CD14-positive monocyte (primary cell): Measurements from ENCODE around the gene HS6ST1. TPM values are rescaled to one million over a fixed set of nuclear protein-coding genes. Genes with fewer than 3 reads are reported as not detected.

Experiments used
- DNase-seq, 3 donors: peaks; one replicate each; pipeline ENCODE4 v3.0.0-alpha.2; 2011 to 2022
- H2AFZ ChIP-seq: 2 replicates; pipeline ENCODE4 v1.6.0; 2012; ENCODE audit warnings: mild to moderate bottlenecking, low read depth, low read length, inconsistent platforms; ENCODE audit not compliant: insufficient read depth, poor library complexity, severe bottlenecking
- H3K27ac ChIP-seq, 2 donors: 1 replicate in 1 of 2; 2 replicates in 1 of 2; pipeline ENCODE4 v1.5.1; 2012 to 2013; ENCODE audit warnings: low read length in 2 of 2, control low read depth in 1 of 2, inconsistent platforms in 1 of 2, low read depth in 1 of 2, mild to moderate bottlenecking in 1 of 2
- H3K27me3 ChIP-seq, 2 donors: one replicate each; pipeline versions ENCODE4 v1.6.0 to v1.6.1; 2011 to 2013; ENCODE audit warnings: low read length in 2 of 2; ENCODE audit not compliant: control insufficient read depth in 2 of 2, insufficient read depth in 2 of 2
- H3K36me3 ChIP-seq, 2 donors: replicated peaks in 1 of 2; 1 replicate in 1 of 2; 2 replicates in 1 of 2; pipeline versions ENCODE4 v1.5.1 to v1.6.1; 2012 to 2013; ENCODE audit warnings: low read length in 2 of 2, control low read depth in 1 of 2, inconsistent platforms in 1 of 2, mild to moderate bottlenecking in 1 of 2; ENCODE audit not compliant: insufficient read depth in 2 of 2, control insufficient read depth in 1 of 2
- H3K4me1 ChIP-seq, 2 donors: 1 replicate in 1 of 2; 2 replicates in 1 of 2; pipeline versions ENCODE4 v1.5.1 to v1.6.1; 2012 to 2013; ENCODE audit warnings: low read length in 2 of 2, control low read depth in 1 of 2, inconsistent platforms in 1 of 2, mild to moderate bottlenecking in 1 of 2, moderate library complexity in 1 of 2; ENCODE audit not compliant: insufficient read depth in 2 of 2, control insufficient read depth in 1 of 2
- H3K4me2 ChIP-seq: replicated peaks from 2 replicates; pipeline ENCODE3; 2012; ENCODE audit warnings: low read length, moderate library complexity, mild to moderate bottlenecking; ENCODE audit not compliant: poor library complexity, severe bottlenecking; ENCODE audit errors: extremely low read depth
- H3K4me3 ChIP-seq, 3 experiments: fragments of 200-600 bp in 1 of 3; sonication (generic) in 1 of 3; replicated peaks in 1 of 3; 1 replicate in 2 of 3; 2 replicates in 1 of 3; pipeline ENCODE4 v1.5.1; 2011 to 2013; ENCODE audit warnings: low read length in 3 of 3, mild to moderate bottlenecking in 3 of 3, control low read depth in 2 of 3, low read depth in 2 of 3, inconsistent platforms in 1 of 3, moderate library complexity in 1 of 3
- H3K79me2 ChIP-seq: 2 replicates; pipeline ENCODE4 v1.6.0; 2012; ENCODE audit warnings: mild to moderate bottlenecking, control low read depth, inconsistent platforms, low read length, moderate library complexity; ENCODE audit not compliant: insufficient read depth
- H3K9ac ChIP-seq: 2 replicates; pipeline ENCODE4 v1.6.0; 2017; ENCODE audit warnings: low read length, mild to moderate bottlenecking; ENCODE audit not compliant: insufficient read depth, poor library complexity, severe bottlenecking
- H3K9me3 ChIP-seq, 2 donors: replicated peaks in 1 of 2; 1 replicate in 1 of 2; 2 replicates in 1 of 2; pipeline versions ENCODE4 v1.5.1 to v1.6.1; 2012 to 2013; ENCODE audit warnings: low read length in 2 of 2, control low read depth in 1 of 2; ENCODE audit not compliant: control insufficient read depth in 1 of 2, insufficient read depth in 1 of 2
- H4K20me1 ChIP-seq: 2 replicates; pipeline ENCODE4 v1.6.0; 2012; ENCODE audit warnings: mild to moderate bottlenecking, low read length, control low read depth, moderate library complexity; ENCODE audit not compliant: insufficient read depth
- H3K27ac Mint-ChIP-seq, 7 donors: one replicate each; pipeline ENCODE4 v1.8.0; 2020; ENCODE audit warnings: mild to moderate bottlenecking in 7 of 7, mixed read lengths in 7 of 7, moderate library complexity in 6 of 7, inconsistent platforms in 2 of 7
- H3K27me3 Mint-ChIP-seq, 3 donors: one replicate each; pipeline ENCODE4 v1.8.0; 2021 to 2022; ENCODE audit warnings: low read depth in 3 of 3, mild to moderate bottlenecking in 3 of 3, mixed read lengths in 3 of 3, moderate library complexity in 3 of 3, inconsistent platforms in 1 of 3
- H3K36me3 Mint-ChIP-seq, 2 donors: one replicate each; pipeline ENCODE4 v1.8.0; 2020; ENCODE audit warnings: mixed read lengths in 2 of 2, inconsistent platforms in 1 of 2, mild to moderate bottlenecking in 1 of 2
- H3K4me1 Mint-ChIP-seq: one replicate; pipeline ENCODE4 v1.8.0; 2020; ENCODE audit warnings: mild to moderate bottlenecking, mixed read lengths
- H3K4me3 Mint-ChIP-seq, 2 donors: one replicate each; pipeline ENCODE4 v1.8.0; 2020; ENCODE audit warnings: mild to moderate bottlenecking in 2 of 2, mixed read lengths in 2 of 2, moderate library complexity in 1 of 2
- H3K9me3 Mint-ChIP-seq, 7 donors: one replicate each; pipeline ENCODE4 v1.8.0; 2020 to 2022; ENCODE audit warnings: mixed read lengths in 7 of 7, mild to moderate bottlenecking in 6 of 7, moderate library complexity in 6 of 7, inconsistent platforms in 2 of 7
- WGBS: methylation state at CpG from one replicate; pipeline ENCODE4 v1.1.5; 2013; ENCODE audit warnings: missing lambda C conversion rate; ENCODE audit not compliant: insufficient coverage; 5-methylcytosine and 5-hydroxymethylcytosine counted together
- intact Hi-C, 2 donors: fragments of 100-400 bp; cut with micrococcal nuclease; formaldehyde crosslinking; loops; one replicate each; pipeline versions ENCODE4 v1.15.0 to v1.15.1; 2023
- polyA plus RNA-seq, 3 donors: library from polyadenylated mRNA; depleted of rRNA in 1 of 3; unstranded in 2 of 3; stranded (reverse) in 1 of 3; fragments of 300-500 nt in 2 of 3; fragments of >200 nt in 1 of 3; fragmentation: Illumina TruSeq in 2 of 3; gene quantifications; 1 replicate in 2 of 3; 2 replicates in 1 of 3; pipeline ENCODE4 v1.2.3, GENCODE V29; 2012 to 2021
- TF ChIP-seq, protein P1 (sequence below): fragments of 200-600 bp; IDR thresholded peaks from one replicate; pipeline ENCODE4 v1.8.0; 2022; ENCODE audit warnings: antibody characterized with exemption, mild to moderate bottlenecking

HS6ST1 gene
- polyA plus RNA-seq, 3 donors, result 2.9 to 5.4 (median 4.0) TPM

DNA sequence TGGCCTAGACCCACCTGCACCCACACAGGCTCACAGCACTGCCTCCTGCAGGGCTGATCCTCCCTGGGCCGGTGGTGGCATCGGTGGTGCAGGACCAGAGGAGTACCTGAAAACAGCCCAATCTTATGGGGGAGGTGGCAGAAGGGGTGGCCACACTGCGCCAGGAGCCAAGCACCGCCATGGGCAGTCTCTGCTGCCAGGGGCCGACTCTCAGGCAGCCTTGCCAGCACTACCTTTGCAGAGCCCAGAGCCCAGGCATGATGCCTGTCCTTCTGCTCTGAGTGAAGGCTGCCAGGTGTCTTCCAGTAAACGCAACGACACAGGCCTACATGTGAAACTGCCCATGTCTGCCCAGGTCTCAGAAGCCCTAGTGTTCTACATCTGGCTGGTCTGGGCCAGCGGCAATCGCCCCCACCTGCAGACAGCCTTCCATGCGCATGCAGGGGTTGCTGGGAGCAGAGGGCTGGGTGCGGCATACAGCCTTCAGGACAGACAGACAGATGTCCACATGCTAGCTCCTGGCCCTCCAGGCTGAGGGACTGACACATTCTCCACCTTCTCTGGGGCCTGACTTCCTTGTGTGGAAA is 6.8 kb downstream of the HS6ST1 start:
- Histone ChIP-seq H4K20me1 (peaks cover 100% of the 10 kb centered on the region), H3K27ac (no peak overlapping the region), H3K4me3 (no peak overlapping the region), H3K36me3 (peaks cover 10 to 14% of the 10 kb centered on the region in 2 donors), H3K4me1 (peaks cover 14 to 28% of the 10 kb centered on the region in 2 donors), H3K9me3 (no peaks in the 10 kb centered on the region), H3K9ac (no peak overlapping the region), H3K79me2 (peaks cover 44% of the 10 kb centered on the region), H3K4me2 (no peak overlapping the region), H3K27me3 (no peaks in the 10 kb centered on the region), H2AFZ (no peak overlapping the region)
- H3K27ac Mint-ChIP-seq, result no peak overlapping the region
- peaks cover 46% of the 10 kb centered on the region for H3K4me1 Mint-ChIP-seq
- peaks cover 23 to 47% of the 10 kb centered on the region in 2 donors for H3K36me3 Mint-ChIP-seq
- H3K27me3 Mint-ChIP-seq, result peaks cover 3 to 8% (median 4%) of the 10 kb centered on the region in 3 donors
- intact Hi-C loops, result loop anchor here in 1 of 2 donors (10.0 kb wide), 3 partner anchors 137 to 443 kb away; no protein-coding TSS in a partner anchor
- no peak for DNase-seq
- no peak overlapping the region for H3K4me3 Mint-ChIP-seq
- no peaks in the 10 kb centered on the region for H3K9me3 Mint-ChIP-seq
- 96% methylated on average over 9 of the region's 11 CpGs for WGBS
- TF ChIP-seq, protein P1, sequence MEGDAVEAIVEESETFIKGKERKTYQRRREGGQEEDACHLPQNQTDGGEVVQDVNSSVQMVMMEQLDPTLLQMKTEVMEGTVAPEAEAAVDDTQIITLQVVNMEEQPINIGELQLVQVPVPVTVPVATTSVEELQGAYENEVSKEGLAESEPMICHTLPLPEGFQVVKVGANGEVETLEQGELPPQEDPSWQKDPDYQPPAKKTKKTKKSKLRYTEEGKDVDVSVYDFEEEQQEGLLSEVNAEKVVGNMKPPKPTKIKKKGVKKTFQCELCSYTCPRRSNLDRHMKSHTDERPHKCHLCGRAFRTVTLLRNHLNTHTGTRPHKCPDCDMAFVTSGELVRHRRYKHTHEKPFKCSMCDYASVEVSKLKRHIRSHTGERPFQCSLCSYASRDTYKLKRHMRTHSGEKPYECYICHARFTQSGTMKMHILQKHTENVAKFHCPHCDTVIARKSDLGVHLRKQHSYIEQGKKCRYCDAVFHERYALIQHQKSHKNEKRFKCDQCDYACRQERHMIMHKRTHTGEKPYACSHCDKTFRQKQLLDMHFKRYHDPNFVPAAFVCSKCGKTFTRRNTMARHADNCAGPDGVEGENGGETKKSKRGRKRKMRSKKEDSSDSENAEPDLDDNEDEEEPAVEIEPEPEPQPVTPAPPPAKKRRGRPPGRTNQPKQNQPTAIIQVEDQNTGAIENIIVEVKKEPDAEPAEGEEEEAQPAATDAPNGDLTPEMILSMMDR, result no peak

DNA sequence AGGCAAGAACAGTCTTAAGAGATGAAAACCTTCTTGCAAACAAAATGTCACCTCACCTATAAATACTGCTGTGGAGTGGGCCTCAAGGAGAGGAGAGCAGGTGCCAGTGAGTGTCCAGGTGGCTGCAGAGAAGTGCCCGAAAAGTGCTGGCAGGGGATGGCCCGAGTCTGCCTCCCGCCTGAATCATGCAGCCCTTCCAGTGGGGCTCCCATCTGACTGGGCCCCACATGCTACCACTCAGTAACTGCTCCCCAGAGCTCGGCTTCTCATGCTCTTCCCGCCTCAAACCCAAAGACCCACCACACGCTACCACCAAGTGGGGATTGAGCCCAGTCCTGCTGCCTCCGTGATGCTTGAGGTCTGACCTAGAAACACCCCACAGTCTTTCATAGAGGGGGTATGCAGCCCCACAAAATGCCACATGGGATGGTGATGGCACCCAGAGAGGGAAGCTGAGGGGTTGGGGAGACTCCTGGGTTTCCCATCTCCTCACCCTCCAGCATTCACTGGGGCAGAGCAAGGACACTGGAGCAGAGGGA is 7.4 kb downstream of the HS6ST1 start:
- no peaks in the 10 kb centered on the region for H3K9me3 Mint-ChIP-seq
- Histone ChIP-seq H3K9ac (no peak overlapping the region), H3K27ac (no peak overlapping the region), H3K9me3 (no peaks in the 10 kb centered on the region), H3K27me3 (no peaks in the 10 kb centered on the region), H3K4me2 (no peak overlapping the region), H3K4me3 (no peak overlapping the region), H4K20me1 (peaks cover 100% of the 10 kb centered on the region), H2AFZ (no peak overlapping the region), H3K36me3 (peaks cover 10 to 14% of the 10 kb centered on the region in 2 donors), H3K4me1 (peaks cover 8 to 22% of the 10 kb centered on the region in 2 donors), H3K79me2 (peaks cover 39% of the 10 kb centered on the region)
- peaks cover 40% of the 10 kb centered on the region for H3K4me1 Mint-ChIP-seq
- H3K36me3 Mint-ChIP-seq, result peaks cover 23 to 47% of the 10 kb centered on the region in 2 donors
- no peak overlapping the region for H3K27ac Mint-ChIP-seq
- no peak for DNase-seq
- peaks cover 0 to 3% (median 1%) of the 10 kb centered on the region in 3 donors for H3K27me3 Mint-ChIP-seq
- intact Hi-C loops, result loop anchor here in 1 of 2 donors (10.0 kb wide), 3 partner anchors 136 to 444 kb away; no protein-coding TSS in a partner anchor
- 100% methylated on average over 3 of the region's 7 CpGs for WGBS
- H3K4me3 Mint-ChIP-seq, result no peak overlapping the region
- TF ChIP-seq, protein P1, result no peak
